Measurements from ENCODE around the gene CCNG2. TPM values are rescaled to one million over a fixed set of nuclear protein-coding genes. Genes with fewer than 3 reads are reported as not detected.

The CCNG2 gene
- polyA plus RNA-seq, 10 donors: 93.5 to 148 (median 120) TPM

DNA sequence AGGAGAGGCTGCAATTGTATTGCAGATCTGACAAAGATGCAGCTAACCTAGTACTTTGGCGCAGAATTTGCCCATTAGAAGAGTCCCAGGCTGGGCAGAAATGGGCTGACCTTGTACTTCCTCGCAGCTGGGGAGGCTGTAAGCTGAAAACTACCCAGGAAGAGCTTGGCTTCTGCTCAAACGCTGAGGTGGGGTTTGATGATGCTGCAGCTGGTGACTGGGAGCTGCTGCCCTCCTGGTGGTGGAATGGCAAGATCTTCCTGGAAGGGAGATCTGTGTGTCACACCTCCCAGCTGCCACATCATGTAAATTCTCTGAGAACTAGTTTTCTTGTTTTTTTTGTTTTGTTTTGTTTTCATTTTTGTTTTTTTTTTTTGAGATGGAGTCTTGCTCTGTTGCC lies 17.4 kb downstream of the CCNG2 start:
- DNase-seq: no peak

DNA sequence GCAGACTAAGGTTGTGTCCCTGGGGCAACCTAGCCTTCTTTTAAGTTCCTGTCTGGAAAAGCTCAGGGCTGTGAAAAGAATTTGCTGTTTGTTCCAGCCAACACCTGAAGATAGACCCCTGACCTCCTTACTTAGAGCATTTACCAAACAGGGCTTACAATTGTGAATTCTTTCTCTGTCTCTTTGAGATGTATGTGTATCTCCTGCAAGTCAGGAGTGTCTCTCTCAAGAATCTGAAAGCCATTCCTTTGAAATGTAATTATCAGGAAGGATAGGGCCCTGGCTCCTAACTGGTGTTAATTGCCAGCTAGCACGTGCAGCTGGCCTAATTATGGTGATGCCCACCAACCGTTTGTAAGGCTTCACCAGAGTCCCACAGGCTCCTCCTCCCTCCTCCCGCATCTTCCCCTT lies 18.2 kb downstream of the CCNG2 start:
- no peak for DNase-seq

GRCh38 chr4:77176640-77177039 lies 19.6 kb downstream of the CCNG2 start:
- no peak for DNase-seq

DNA sequence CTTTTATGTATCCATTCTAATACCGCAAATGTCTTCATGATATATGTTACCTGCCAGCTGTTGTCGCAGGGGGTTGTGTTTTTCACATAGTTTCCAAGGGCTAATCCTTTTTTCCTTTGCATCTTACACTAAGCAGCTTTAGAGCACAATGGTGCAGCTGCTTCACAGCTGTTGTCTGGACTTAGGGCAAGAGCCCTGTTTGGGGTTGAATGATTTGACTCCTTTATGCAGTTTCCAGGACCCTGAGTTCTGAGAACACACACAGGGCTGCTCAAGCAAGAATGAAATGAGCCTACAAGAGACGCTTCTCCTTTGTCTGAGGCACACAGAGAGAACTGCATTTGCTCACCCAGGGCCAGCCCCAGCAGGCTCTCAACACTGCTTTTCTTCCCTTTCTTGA lies 20.2 kb downstream of the CCNG2 start:
- DNase-seq: peak; percentile 70 to 83 (median 72)

DNA sequence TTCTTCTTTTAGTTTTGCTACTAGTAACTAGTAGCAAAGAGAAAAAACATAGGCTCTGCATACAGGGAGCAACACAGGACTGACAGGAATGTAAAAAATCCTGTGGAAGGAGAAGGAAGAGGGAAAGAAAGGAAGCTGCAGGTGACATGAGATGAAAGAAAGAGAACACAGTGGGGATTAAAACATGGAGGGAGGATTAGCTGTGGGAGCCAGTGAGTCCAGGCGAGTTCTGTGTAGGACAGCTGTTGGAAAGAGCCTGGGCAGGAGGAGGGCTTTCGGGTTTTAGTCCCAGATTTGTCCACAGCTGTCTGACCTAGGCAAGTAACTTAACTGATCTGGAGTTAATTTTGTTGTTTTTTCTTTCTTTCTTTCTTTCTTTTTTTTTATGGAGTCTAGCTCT lies 21.6 kb downstream of the CCNG2 start:
- DNase-seq: peak in 1 of 3 donors; percentile 46

DNA sequence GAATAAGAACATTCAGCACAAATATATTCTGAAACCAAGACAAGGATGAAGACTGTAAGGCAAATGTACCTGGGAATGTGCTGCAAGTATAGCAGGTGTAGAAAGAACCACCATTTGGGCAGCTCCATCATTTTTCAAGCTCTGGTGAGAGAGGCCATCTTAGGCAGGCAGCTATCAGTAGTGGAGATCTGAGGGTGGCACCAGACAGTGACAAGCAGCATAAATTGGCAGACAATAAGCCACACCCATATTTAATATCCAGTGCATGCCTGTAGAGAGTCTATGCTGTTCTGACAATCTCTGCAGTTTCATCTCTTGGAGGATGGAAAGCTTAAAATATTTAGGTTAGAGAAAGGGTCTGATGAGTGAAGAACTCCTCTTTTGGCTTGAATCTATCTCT lies 22.5 kb downstream of the CCNG2 start:
- no peak for DNase-seq

- no peak for DNase-seq
Measured at GRCh38 chr4:77181720-77182119, 24.7 kb downstream of the CCNG2 start.

DNA sequence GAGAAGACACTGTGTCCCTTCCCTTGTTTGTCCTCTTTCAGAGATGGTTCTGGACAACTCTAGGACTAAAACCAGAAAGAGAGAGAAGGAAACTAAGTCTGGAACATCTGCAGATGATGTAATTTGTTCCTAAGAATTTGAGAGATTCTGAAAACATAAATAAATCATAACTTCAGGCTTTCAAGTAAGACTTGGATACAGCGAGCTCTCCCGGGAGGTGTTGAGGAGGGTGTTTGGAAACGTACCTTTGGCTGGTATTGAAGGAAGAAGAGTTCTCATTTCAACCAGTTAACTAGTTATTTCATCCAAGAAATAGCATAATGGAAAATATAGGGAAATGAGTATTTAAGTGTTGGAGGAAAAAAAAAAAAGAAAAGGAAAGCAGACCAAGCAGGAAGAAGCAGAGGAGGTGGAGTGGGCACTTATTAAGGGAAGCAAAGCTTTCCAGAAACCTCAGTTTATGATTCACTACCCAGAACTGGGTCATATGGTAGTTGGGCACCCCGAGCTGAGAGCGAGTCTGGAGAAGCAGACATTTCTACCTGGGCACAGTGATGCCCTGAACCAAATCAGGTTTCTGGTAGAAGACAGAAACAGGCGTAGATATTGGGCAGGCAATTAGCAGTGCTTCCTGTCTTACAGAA lies 26.9 kb downstream of the CCNG2 start:
- peak in 1 of 3 donors; percentile 59 for DNase-seq

- DNase-seq: no peak
Measured at GRCh38 chr4:77184974-77185373, 28.0 kb downstream of the CCNG2 start.

GRCh38 chr4:77185686-77186085 lies 28.7 kb downstream of the CCNG2 start:
- DNase-seq: no peak

DNA sequence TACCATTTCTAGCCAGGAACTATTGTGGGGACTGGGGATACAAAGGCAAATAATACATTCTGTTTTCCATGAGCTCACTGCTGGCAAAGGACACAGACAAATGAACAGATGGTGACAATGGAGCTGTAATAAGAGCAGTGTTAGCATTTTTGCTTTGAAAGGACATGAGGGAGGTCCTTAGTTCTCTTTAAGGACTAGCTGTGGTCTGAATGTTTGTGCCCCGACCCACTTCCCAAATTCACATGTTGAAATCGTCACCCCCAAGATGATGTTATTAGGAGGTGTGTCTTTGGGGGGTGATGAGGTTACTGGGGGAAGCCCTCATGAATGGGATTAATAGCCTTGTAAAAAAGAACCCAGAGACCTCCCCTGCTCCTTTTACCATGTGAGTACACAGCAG lies 30.3 kb downstream of the CCNG2 start:
- DNase-seq: peak; percentile 59 to 78 (median 61)

DNA sequence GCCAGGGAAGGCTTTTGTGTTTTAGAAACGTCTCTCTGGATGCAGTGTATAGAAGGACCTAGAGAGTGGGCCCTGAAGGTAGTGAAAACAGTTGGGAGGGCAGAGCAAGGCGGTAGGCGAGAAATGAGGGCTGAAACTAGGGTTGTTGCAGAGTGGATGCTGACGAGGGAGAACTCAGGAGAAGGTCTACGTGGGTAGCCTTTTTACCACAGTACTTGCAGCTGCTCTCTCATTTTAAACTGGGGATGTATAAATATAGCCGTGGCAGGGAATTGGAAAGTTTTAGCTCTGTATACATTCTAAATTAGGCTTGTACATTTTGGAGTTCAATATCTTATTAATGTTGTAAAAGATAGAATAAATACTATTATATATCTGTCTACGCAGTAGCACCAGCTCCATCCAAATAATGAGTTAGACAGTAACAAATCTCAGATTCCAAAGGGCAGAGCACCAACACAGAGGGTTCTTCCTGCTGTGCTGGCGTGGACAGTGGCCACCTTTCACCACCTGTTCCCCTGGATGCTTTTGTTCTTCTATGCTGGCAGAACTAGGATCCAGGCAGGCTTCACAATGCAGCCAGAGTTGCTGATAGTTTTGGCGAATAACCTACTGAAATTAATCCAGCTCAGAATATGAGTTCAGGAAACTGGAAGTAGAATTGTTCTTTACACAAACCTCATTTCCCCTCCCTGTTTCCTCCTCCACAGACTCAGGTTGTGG lies 31.7 kb downstream of the CCNG2 start:
- DNase-seq: peak in 1 of 3 donors; percentile 51

GRCh38 chr4:77189412-77189811 lies 32.4 kb downstream of the CCNG2 start:
- DNase-seq: no peak

GRCh38 chr4:77190053-77190452 lies 33.0 kb downstream of the CCNG2 start:
- DNase-seq: no peak

- DNase-seq: no peak
Measured at GRCh38 chr4:77193046-77193445, 36.0 kb downstream of the CCNG2 start.

DNA sequence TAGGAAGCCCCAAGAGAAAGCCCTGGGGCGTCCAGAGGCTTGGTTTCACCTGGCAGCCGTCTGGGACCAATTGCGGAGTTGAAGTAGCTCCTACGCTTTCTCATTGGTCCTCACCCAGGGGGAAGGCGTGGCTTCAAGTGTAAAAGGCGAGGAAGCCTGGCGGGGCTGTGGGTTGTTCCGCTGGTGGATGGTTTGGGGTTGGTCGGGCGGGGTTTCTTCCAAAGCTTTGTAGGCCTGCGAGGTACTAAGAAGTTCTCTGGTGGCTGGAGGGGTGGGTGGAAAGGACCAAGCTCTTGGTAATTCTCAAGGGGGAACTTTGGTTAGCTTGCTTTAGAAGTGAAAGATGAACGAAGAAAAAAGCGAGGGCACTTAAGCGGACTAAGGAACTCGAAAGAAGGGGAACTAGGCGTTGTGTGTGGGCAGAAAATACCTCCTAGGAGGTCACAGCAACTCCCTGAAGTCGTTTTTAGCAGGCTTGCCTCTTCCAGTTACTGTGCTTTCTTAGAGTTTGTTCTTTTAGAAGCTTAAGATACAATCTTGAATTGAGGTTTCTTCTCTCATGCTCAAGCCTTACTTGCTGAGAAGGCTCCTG lies 36.6 kb downstream of the CCNG2 start:
- no peak for DNase-seq

DNA sequence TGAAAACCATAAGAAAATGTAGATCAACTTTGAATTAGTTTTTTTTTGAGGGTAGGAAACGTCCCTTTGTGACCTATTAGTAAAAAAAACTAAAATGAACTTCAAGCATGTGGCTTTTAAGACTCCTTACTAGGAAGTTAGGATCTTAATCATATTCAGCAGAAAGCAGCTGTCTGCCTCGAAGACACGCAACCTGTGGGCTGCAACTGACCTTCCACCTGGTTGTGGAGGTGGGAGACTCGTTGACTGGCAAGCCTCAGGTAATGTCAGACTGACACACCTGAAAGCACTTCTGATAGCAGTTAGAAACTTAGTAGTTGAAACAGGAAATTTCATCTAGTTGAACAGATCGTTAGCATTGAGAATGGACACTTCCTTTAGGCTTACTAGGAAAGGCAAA lies 37.4 kb downstream of the CCNG2 start:
- DNase-seq: no peak

DNA sequence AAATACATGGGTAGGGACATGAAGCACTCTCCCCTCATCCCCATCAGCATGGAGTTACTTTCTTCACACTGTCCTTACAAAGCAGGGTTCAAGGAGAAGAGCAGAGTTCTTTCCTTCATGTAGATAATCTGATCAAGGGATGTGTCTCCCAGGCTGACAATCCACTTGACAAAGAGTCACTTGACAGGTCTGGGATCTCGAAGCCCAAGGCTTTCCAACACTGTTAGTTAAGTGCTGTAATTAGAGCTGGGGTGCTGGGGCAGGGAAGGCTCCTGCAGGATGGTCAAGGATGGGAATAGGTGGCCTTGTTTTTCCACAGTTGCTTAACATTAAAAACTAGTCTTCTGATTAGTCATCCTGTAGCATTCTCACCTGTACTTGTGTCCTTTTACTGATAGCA lies 38.0 kb downstream of the CCNG2 start:
- no peak for DNase-seq

- no peak for DNase-seq
Measured at GRCh38 chr4:77196866-77197265, 39.9 kb downstream of the CCNG2 start.

- no peak for DNase-seq
Measured at GRCh38 chr4:77197361-77197760, 40.4 kb downstream of the CCNG2 start.

GRCh38 chr4:77197831-77198230 lies 40.8 kb downstream of the CCNG2 start:
- no peak for DNase-seq

- no peak for DNase-seq
Measured at GRCh38 chr4:77199276-77199675, 42.3 kb downstream of the CCNG2 start.

DNA sequence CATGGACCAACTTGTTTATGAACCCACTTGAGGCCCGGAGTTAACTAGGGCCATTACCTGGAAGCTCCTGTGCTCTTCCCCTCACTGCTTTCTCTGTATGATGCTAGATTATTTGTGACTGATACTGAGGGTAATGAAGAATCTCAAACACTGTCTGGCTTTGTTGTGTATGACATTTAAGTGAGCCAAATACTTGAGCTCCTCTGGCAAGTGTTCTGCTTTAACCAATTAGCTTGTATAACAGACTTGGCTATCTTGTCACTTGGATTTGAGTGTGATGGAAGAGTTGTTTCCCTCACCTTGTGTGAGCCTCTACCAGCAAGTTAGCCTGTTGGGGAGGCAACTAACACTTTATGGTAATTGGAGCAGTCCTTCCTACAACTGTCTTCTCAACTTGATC lies 42.7 kb downstream of the CCNG2 start:
- no peak for DNase-seq

Data from muscle of back (tissue), 11 donors.